ENCODE measurements around the gene FKBP1B.
"Not testable (repeated sequence)": the region's sequence is repeated elsewhere in the genome, so short reads cannot be mapped to it uniquely, and the experiment has no call there.

The FKBP1B gene

GRCh38 chr2:24104110-24104650 lies 54.6 kb downstream of the FKBP1B start:
- DNase-seq (ENCODE audit: low spot score), result no peak

DNA sequence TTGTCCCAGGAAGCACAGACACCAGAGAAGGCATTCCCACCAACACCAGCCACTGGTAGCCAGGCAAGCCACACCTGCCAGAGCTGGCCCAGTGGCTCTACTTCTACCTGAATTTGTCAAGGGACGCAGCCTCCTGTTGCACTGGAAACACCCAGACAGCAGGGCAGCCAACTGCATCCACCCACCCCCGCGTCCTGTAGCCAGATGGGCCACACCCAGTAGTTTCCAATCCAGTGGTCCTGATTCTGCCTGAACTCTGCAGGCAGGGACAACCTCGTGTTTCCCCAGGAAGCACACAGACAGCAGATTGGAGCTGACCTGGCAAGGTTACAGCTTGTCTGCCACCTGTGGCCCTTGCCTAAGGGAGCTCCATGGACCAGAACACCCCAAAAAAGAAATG lies 55.4 kb downstream of the FKBP1B start:
- DNase-seq (ENCODE audit: low spot score), result no peak

DNA sequence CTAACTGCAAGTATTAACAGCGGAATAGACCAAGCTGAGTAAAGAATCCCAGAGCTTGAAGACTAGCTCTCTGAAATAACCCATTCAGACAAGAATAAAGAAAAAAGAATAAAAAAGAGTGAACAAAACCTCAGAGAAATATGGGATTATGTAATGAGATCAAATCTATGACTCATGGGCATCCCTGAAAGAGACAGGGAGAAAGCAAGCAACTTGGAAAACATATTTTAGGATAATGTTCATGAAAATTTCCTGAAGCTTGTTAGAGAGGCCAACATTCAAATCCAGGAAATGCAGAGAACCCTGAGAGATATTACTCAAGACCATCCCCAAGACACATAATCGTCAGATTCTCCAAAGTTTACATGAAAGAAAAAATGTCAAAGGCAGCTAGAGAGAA lies 56.3 kb downstream of the FKBP1B start:
- DNase-seq (ENCODE audit: low spot score), result no peak

- no peak for DNase-seq (ENCODE audit: low spot score)
Measured at GRCh38 chr2:24106786-24107185, 57.2 kb downstream of the FKBP1B start.

- DNase-seq (ENCODE audit: low spot score), result no peak
Measured at GRCh38 chr2:24107336-24107735, 57.8 kb downstream of the FKBP1B start.

DNA sequence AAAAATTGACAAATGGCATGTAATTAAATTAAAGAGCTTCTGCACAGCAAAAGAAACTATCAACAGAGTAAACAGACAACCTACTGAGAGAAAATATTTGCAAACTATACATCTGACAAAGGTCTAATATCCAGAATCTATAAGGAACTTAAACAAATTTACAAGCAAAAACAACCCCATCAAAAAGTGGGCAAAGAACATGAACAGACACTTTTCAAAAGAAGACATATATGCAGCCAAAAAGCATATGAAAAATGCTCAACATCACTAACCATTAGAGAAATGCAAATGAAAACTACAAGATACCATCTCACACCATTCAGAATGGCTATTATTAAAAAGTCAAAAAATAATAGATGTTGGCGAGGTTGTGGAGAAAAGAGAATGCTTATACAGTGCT lies 59.9 kb downstream of the FKBP1B start:
- DNase-seq (ENCODE audit: low spot score), result not testable (repeated sequence)

DNA sequence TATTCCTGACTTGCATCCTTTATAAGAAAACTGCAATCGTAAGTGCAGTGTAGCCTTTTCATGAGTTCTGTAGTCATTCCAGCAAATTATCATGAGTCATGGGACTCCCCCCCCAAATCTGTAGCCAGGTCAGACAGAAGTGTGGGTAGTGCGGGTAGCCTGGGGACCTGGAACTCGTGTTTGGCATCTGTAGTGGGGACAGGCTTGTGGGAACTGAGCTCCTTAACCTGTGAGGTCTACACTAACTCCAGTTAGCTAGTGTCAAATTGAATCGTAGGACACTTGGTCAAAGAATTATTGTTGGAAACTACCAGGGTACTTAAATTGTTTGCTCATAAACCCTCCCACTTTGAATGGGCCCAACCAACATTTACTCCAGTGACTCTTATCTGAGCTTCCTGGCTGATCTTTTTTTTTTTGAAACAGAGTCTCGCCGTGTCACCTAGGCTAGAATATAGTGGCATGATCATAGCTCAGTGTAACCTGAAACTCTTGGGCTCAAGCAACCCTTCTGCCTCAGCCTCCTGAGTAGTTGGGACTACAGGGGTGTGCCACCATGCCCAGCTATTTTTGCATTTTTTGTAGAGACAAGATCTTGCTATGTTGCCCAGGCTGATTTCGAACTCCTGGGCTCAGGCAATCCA lies 61.2 kb downstream of the FKBP1B start:
- no peak for DNase-seq (ENCODE audit: low spot score)

GRCh38 chr2:24111407-24111901 lies 61.9 kb downstream of the FKBP1B start:
- no peak for DNase-seq (ENCODE audit: low spot score)
